OCI-LY7 (cell line): ENCODE results near the gene BOLA1. TPM values are rescaled to one million over a fixed set of nuclear protein-coding genes. Genes with fewer than 3 reads are reported as not detected.

Experiments
- BruUV-seq: library from RNA; stranded (reverse); fragments of 400-500 nt; replicated peaks from 2 replicates; lab custom pipeline; 2021; lab: Mats Ljungman, UMichigan
- CTCF ChIA-PET: fragments of 300-600 bp; sonication (Branson Sonifier 250); formaldehyde crosslinking; loops from one replicate; lab custom pipeline; 2022; ENCODE audit warnings: antibody characterized with exemption; ENCODE audit not compliant: unreplicated experiment; lab: Charles Lee
- POLR2A ChIA-PET: fragments of 300-600 bp; sonication (Branson Sonifier 250); formaldehyde crosslinking; loops from one replicate; lab custom pipeline; 2022; ENCODE audit warnings: antibody characterized with exemption; lab: Charles Lee
- DNase-seq: peaks from one replicate; pipeline ENCODE4 v3.0.0-alpha.2; 2015; ENCODE audit warnings: low spot score
- H2AFZ ChIP-seq: fragments of 200-600 bp; sonication (generic), shearing (Covaris generic); 2 replicates; pipeline ENCODE4 v1.6.1; 2014; ENCODE audit warnings: mild to moderate bottlenecking, antibody characterized with exemption, low read length, moderate library complexity
- H3K27ac ChIP-seq: fragments of 200-600 bp; sonication (generic); 2 replicates; pipeline ENCODE4 v1.5.1; 2014; ENCODE audit warnings: mixed run types, low read depth, mild to moderate bottlenecking, moderate library complexity, low read length, inconsistent platforms; ENCODE audit not compliant: poor library complexity, severe bottlenecking
- H3K36me3 ChIP-seq: fragments of 200-600 bp; sonication (generic); 2 replicates; pipeline ENCODE4 v1.6.1; 2014; ENCODE audit warnings: mild to moderate bottlenecking, antibody characterized with exemption, low read length, moderate library complexity, mixed read lengths; ENCODE audit not compliant: insufficient read depth
- H3K4me1 ChIP-seq: fragments of 200-600 bp; sonication (generic); 2 replicates; pipeline ENCODE4 v1.5.1; 2014; ENCODE audit warnings: mild to moderate bottlenecking, low read length; ENCODE audit not compliant: insufficient read depth, poor library complexity, severe bottlenecking
- H3K4me2 ChIP-seq: fragments of 200-600 bp; sonication (generic); 2 replicates; pipeline ENCODE4 v1.6.1; 2014; ENCODE audit warnings: mild to moderate bottlenecking, low read length
- H3K4me3 ChIP-seq: fragments of 200-600 bp; sonication (generic); 2 replicates; pipeline ENCODE4 v1.5.1; 2014; ENCODE audit warnings: mild to moderate bottlenecking, low read depth, low read length; ENCODE audit not compliant: poor library complexity, severe bottlenecking
- H3K79me2 ChIP-seq: fragments of 200-600 bp; sonication (generic); 2 replicates; pipeline ENCODE4 v1.6.1; 2016; ENCODE audit warnings: low read depth, mild to moderate bottlenecking, low read length, moderate library complexity, mixed read lengths; ENCODE audit not compliant: insufficient read depth
- H3K9me2 ChIP-seq: fragments of 200-600 bp; sonication (generic); 2 replicates; pipeline ENCODE4 v1.6.1; 2016; ENCODE audit warnings: mild to moderate bottlenecking, low read length, mixed read lengths; ENCODE audit not compliant: insufficient read depth
- H3K9me3 ChIP-seq: fragments of 200-600 bp; sonication (generic); 2 replicates; pipeline ENCODE4 v1.6.1; 2014; ENCODE audit warnings: mild to moderate bottlenecking, mixed run types, low read length, mixed read lengths
- H4K20me1 ChIP-seq: fragments of 200-600 bp; sonication (generic); 2 replicates; pipeline ENCODE4 v1.6.1; 2014; ENCODE audit warnings: mild to moderate bottlenecking, antibody characterized with exemption, low read length, moderate library complexity, mixed read lengths; ENCODE audit not compliant: insufficient read depth
- CTCF ChIP-seq: fragments of 200-600 bp; sonication (generic); conservative IDR thresholded peaks from 2 replicates; pipeline ENCODE4 v1.5.1; 2014; ENCODE audit warnings: mild to moderate bottlenecking, antibody characterized with exemption, low read length, moderate library complexity, mixed read lengths
- EZH2phosphoT487 ChIP-seq: fragments of 200-600 bp; sonication (generic); IDR thresholded peaks from 2 replicates; pipeline ENCODE4 v1.6.1; 2018; ENCODE audit warnings: low read depth, borderline replicate concordance, mild to moderate bottlenecking, mixed run types, antibody characterized with exemption, low read length, moderate library complexity, mixed read lengths
- intact Hi-C: fragments of 100-400 bp; cut with micrococcal nuclease; formaldehyde crosslinking; loops from one replicate; pipeline ENCODE4 v1.10.0; 2022; ENCODE audit not compliant: unreplicated experiment
- total RNA-seq, 2 experiments: library from RNA; depleted of rRNA in 1 of 2; stranded (reverse); fragments of >200 nt in 1 of 2; shearing (Covaris generic) in 1 of 2; gene quantifications; 2 replicates each; pipeline ENCODE4 v1.2.3, GENCODE V29; 2014 to 2022

The BOLA1 gene
- total RNA-seq, 2 experiments from 2014 or later: 9.4 to 10.2 TPM

GRCh38 chr1:149949911-149950310 is 50.5 kb downstream of the BOLA1 start:
- H3K9me2 ChIP-seq: no peaks in the 10 kb centered on the region
- no peaks in the 10 kb centered on the region for H3K79me2 ChIP-seq
- no peak for DNase-seq
- no peak overlapping the region for H3K27ac ChIP-seq
- intact Hi-C loops: no loop called here
- no TSS peak for BruUV-seq
- ChIA-PET CTCF (no interaction called here), POLR2A (interaction anchor here (0.8 kb wide), 1 partner anchor 248 kb away, joined by 5 read pairs; no protein-coding TSS in a partner anchor)
- H3K4me1 ChIP-seq: no peaks in the 10 kb centered on the region
- no peak overlapping the region for H3K4me2 ChIP-seq
- H3K36me3 ChIP-seq: no peaks in the 10 kb centered on the region
- H3K4me3 ChIP-seq: no peak overlapping the region
- no peaks in the 10 kb centered on the region for H4K20me1 ChIP-seq
- no peak overlapping the region for H2AFZ ChIP-seq
- H3K9me3 ChIP-seq: no peaks in the 10 kb centered on the region
- TF ChIP-seq CTCF (no peak), EZH2phosphoT487 (no peak)

Other genes with a start within 250 kb of the BOLA1 start
- not detected in 2 replicates for gene FCGR1A, start 116.9 kb upstream of the BOLA1 start, total RNA-seq (2014; rRNA removed; shearing (Covaris generic))
- gene FCGR1A, start 116.9 kb upstream of the BOLA1 start, total RNA-seq (2022): not detected in 2 replicates
- gene SV2A, start 18.3 kb downstream of the BOLA1 start, total RNA-seq (2014; rRNA removed; shearing (Covaris generic)): 1.0 and 1.3 TPM in 2 replicates
- gene SV2A, start 18.3 kb downstream of the BOLA1 start, total RNA-seq (2022): 1.2 and 1.9 TPM in 2 replicates
- 16.7 and 18.0 TPM in 2 replicates for gene SF3B4, start 28.2 kb downstream of the BOLA1 start, total RNA-seq (2014; rRNA removed; shearing (Covaris generic))
- 64.6 and 70.4 TPM in 2 replicates for gene SF3B4, start 28.2 kb downstream of the BOLA1 start, total RNA-seq (2022)
- 0.08 and 0.09 TPM in 2 replicates for gene MTMR11, start 37.3 kb downstream of the BOLA1 start, total RNA-seq (2014; rRNA removed; shearing (Covaris generic))
- gene MTMR11, start 37.3 kb downstream of the BOLA1 start, total RNA-seq (2022): 0.24 TPM in 1 of 2 replicates, not detected in the other
- gene OTUD7B, start 111.2 kb downstream of the BOLA1 start, total RNA-seq (2014; rRNA removed; shearing (Covaris generic)): 1.6 and 1.7 TPM in 2 replicates
- gene OTUD7B, start 111.2 kb downstream of the BOLA1 start, total RNA-seq (2022): 4.3 and 4.8 TPM in 2 replicates
- gene VPS45, start 168.2 kb downstream of the BOLA1 start, total RNA-seq (2014; rRNA removed; shearing (Covaris generic)): 38.9 and 40.2 TPM in 2 replicates
- gene VPS45, start 168.2 kb downstream of the BOLA1 start, total RNA-seq (2022): 54.4 and 58.2 TPM in 2 replicates